Liver (tissue), 9 donors: ENCODE data around the gene CALU. TPM values are rescaled to one million over a fixed set of nuclear protein-coding genes. Genes with fewer than 3 reads are reported as not detected.

Source experiments
- DNase-seq: peaks from one replicate; pipeline ENCODE4 v3.0.0-alpha.2; 2017; ENCODE audit warnings: low spot score
- H3K27ac ChIP-seq, 2 donors: one replicate each; pipeline ENCODE4 v1.7.0; 2013; ENCODE audit warnings: inconsistent platforms in 2 of 2, low read length in 2 of 2, control low read depth in 1 of 2, low read depth in 1 of 2, mild to moderate bottlenecking in 1 of 2
- H3K27me3 ChIP-seq, 4 donors: one replicate each; pipeline versions ENCODE4 v1.6.1 to v1.7.0; 2013; ENCODE audit warnings: low read length in 3 of 4, inconsistent platforms in 1 of 4, mild to moderate bottlenecking in 1 of 4, moderate library complexity in 1 of 4; ENCODE audit not compliant: control insufficient read depth in 4 of 4, insufficient read depth in 4 of 4
- H3K36me3 ChIP-seq, 4 donors: one replicate each; pipeline versions ENCODE4 v1.6.1 to v1.7.0; 2013; ENCODE audit warnings: low read length in 3 of 4, mild to moderate bottlenecking in 3 of 4, low read depth in 1 of 4, moderate library complexity in 1 of 4; ENCODE audit not compliant: control insufficient read depth in 4 of 4, insufficient read depth in 3 of 4
- H3K4me1 ChIP-seq, 4 donors: one replicate each; pipeline versions ENCODE4 v1.6.1 to v1.7.0; 2013; ENCODE audit warnings: low read length in 3 of 4, mild to moderate bottlenecking in 3 of 4, moderate library complexity in 1 of 4; ENCODE audit not compliant: control insufficient read depth in 4 of 4, insufficient read depth in 4 of 4
- H3K4me3 ChIP-seq, 3 donors: one replicate each; pipeline versions ENCODE4 v1.6.1 to v1.7.0; 2013; ENCODE audit warnings: low read length in 3 of 3, control low read depth in 1 of 3, low read depth in 1 of 3, mild to moderate bottlenecking in 1 of 3
- H3K9ac ChIP-seq, 2 donors: one replicate each; pipeline ENCODE4 v1.7.0; 2013; ENCODE audit warnings: low read length in 2 of 2, mild to moderate bottlenecking in 2 of 2, moderate library complexity in 2 of 2, control low read depth in 1 of 2, low read depth in 1 of 2
- H3K9me3 ChIP-seq, 4 donors: one replicate each; pipeline versions ENCODE4 v1.6.1 to v1.7.0; 2013; ENCODE audit warnings: low read length in 3 of 4; ENCODE audit not compliant: control insufficient read depth in 4 of 4
- ATF3 ChIP-seq: IDR thresholded peaks from 2 replicates; pipeline ENCODE4 v1.6.1; 2016; ENCODE audit warnings: antibody characterized with exemption
- CTCF ChIP-seq: fragments of 150-350 bp; IDR thresholded peaks from 2 replicates; pipeline ENCODE4 v1.5.1; 2017; ENCODE audit warnings: improper control_type of control experiment, low read depth, low read length; ENCODE audit not compliant: missing input control
- EGR1 ChIP-seq, 2 donors: IDR thresholded peaks; 2 replicates each; pipeline ENCODE4 v1.6.1; 2016 to 2018; ENCODE audit warnings: antibody characterized with exemption in 2 of 2, low read depth in 2 of 2
- FOXA1 ChIP-seq: IDR thresholded peaks from 2 replicates; pipeline ENCODE4 v1.6.1; 2016; ENCODE audit warnings: antibody characterized with exemption
- FOXA2 ChIP-seq: IDR thresholded peaks from 2 replicates; pipeline ENCODE4 v1.6.1; 2016; ENCODE audit warnings: antibody characterized with exemption
- GABPA ChIP-seq, 2 donors: IDR thresholded peaks in 1 of 2; conservative IDR thresholded peaks in 1 of 2; 2 replicates each; pipeline ENCODE4 v1.6.1; 2016; ENCODE audit warnings: antibody characterized with exemption in 2 of 2, mild to moderate bottlenecking in 1 of 2, moderate library complexity in 1 of 2
- HNF4A ChIP-seq, 2 donors: conservative IDR thresholded peaks; 2 replicates each; pipeline ENCODE4 v1.6.1; 2016; ENCODE audit warnings: antibody characterized with exemption in 2 of 2, mild to moderate bottlenecking in 2 of 2
- HNF4G ChIP-seq: IDR thresholded peaks from 2 replicates; pipeline ENCODE4 v1.6.1; 2016; ENCODE audit warnings: antibody characterized with exemption
- JUND ChIP-seq, 2 donors: IDR thresholded peaks; 2 replicates each; pipeline ENCODE4 v1.6.1; 2016; ENCODE audit warnings: antibody characterized with exemption in 2 of 2
- NR2F2 ChIP-seq: IDR thresholded peaks from 2 replicates; pipeline ENCODE4 v1.6.1; 2016; ENCODE audit warnings: antibody characterized with exemption
- RAD21 ChIP-seq, 2 donors: IDR thresholded peaks; 2 replicates each; pipeline ENCODE4 v1.6.1; 2016; ENCODE audit warnings: antibody characterized with exemption in 2 of 2, mild to moderate bottlenecking in 2 of 2
- REST ChIP-seq: IDR thresholded peaks from 2 replicates; pipeline ENCODE4 v1.6.1; 2016; ENCODE audit warnings: antibody characterized with exemption, mild to moderate bottlenecking
- RXRA ChIP-seq, 2 donors: IDR thresholded peaks; 2 replicates each; pipeline ENCODE4 v1.6.1; 2017 to 2018; ENCODE audit warnings: antibody characterized with exemption in 2 of 2, mild to moderate bottlenecking in 1 of 2
- SP1 ChIP-seq: IDR thresholded peaks from 2 replicates; pipeline ENCODE4 v1.6.1; 2018; ENCODE audit warnings: antibody characterized with exemption, mild to moderate bottlenecking
- TAF1 ChIP-seq: conservative IDR thresholded peaks from 2 replicates; pipeline ENCODE4 v1.6.1; 2016; ENCODE audit warnings: antibody characterized with exemption, mild to moderate bottlenecking
- YY1 ChIP-seq: IDR thresholded peaks from 2 replicates; pipeline ENCODE4 v1.6.1; 2016; ENCODE audit warnings: antibody characterized with exemption, mild to moderate bottlenecking
- WGBS: extraction: QIAGEN DNeasy Blood & Tissue Kit; methylation state at CpG from one replicate; pipeline ENCODE4 v1.1.7; 2013; 5-methylcytosine and 5-hydroxymethylcytosine counted together
- polyA plus RNA-seq, 2 donors: library from polyadenylated mRNA; stranded (reverse) in 1 of 2; unstranded in 1 of 2; fragments of 200-250 nt in 1 of 2; fragments of >200 nt in 1 of 2; fragmentation: Nextera tagmentation in 1 of 2; extraction: Ambion mirVana in 1 of 2; gene quantifications; one replicate each; pipeline versions ENCODE4 v1.2.1 to v1.2.3, GENCODE V29; 2013 to 2015
- total RNA-seq, 2 donors: library from RNA; depleted of rRNA; stranded (reverse); fragments of >200 nt; gene quantifications; one replicate each; pipeline ENCODE4 v1.2.3, GENCODE V29; 2014
- TF ChIP-seq, protein P1 (sequence below): IDR thresholded peaks from 2 replicates; pipeline ENCODE4 v1.6.1; 2016; ENCODE audit warnings: antibody characterized with exemption
- TF ChIP-seq, protein P2 (sequence below): IDR thresholded peaks from 2 replicates; pipeline ENCODE4 v1.6.1; 2016; ENCODE audit warnings: antibody characterized with exemption
- donor health status: healthy.
- donor health status: healthy.
- donor health status: healthy.
- donor health status: healthy.
- donor health status: healthy.

CALU gene
- total and polyA plus RNA-seq, 4 donors: 37.1 to 57.9 (median 42.5) TPM

DNA sequence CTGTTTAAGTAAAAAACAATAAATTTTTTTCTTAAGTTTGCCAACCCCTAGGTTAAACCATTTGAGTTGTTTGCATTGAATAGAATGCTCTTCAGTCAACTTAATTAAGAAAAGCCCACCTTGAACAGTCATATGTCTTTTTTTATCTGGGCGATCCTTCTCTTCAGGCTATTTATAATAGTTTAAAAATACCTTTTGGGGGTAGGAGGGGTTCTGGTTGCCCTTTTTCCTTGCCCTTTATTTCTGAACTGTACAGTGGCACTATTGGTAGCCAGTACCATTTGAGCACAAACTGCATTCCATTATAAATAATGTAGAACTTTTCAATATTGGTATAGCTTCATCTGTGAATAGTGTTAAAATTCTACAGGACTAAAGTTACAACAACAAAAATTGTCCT is 13.1 kb downstream of the CALU start:
- Histone ChIP-seq H3K27ac (no peak overlapping the region), H3K36me3 (peaks cover 5 to 56% (median 44%) of the 10 kb centered on the region in 4 donors), H3K9ac (no peak overlapping the region), H3K4me1 (peaks cover 0 to 4% (median 0%) of the 10 kb centered on the region in 4 donors), H3K9me3 (no peaks in the 10 kb centered on the region), H3K27me3 (no peaks in the 10 kb centered on the region), H3K4me3 (no peak overlapping the region)
- no peak for DNase-seq
- TF ChIP-seq, protein P1, sequence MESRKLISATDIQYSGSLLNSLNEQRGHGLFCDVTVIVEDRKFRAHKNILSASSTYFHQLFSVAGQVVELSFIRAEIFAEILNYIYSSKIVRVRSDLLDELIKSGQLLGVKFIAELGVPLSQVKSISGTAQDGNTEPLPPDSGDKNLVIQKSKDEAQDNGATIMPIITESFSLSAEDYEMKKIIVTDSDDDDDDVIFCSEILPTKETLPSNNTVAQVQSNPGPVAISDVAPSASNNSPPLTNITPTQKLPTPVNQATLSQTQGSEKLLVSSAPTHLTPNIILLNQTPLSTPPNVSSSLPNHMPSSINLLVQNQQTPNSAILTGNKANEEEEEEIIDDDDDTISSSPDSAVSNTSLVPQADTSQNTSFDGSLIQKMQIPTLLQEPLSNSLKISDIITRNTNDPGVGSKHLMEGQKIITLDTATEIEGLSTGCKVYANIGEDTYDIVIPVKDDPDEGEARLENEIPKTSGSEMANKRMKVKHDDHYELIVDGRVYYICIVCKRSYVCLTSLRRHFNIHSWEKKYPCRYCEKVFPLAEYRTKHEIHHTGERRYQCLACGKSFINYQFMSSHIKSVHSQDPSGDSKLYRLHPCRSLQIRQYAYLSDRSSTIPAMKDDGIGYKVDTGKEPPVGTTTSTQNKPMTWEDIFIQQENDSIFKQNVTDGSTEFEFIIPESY: no peak
- TF ChIP-seq ATF3: no peak
- TF ChIP-seq SP1: no peak
- TF ChIP-seq GABPA (IDR thresholded peaks at IDR 0.05 in 1 of 2, conservative IDR thresholded peaks at IDR 0.05 in 1 of 2): no peak
- TF ChIP-seq TAF1: no peak
- no peak for TF ChIP-seq EGR1 (IDR thresholded peaks at IDR 0.05; ENCODE audit: low read depth in 2 of 2)
- no peak for TF ChIP-seq HNF4A (conservative IDR thresholded peaks at IDR 0.05)
- no peak for TF ChIP-seq REST
- TF ChIP-seq NR2F2: no peak
- no peak for TF ChIP-seq RXRA (IDR thresholded peaks at IDR 0.05)
- TF ChIP-seq RAD21 (IDR thresholded peaks at IDR 0.05): no peak
- TF ChIP-seq FOXA1: no peak
- TF ChIP-seq FOXA2: no peak
- TF ChIP-seq, protein P2, sequence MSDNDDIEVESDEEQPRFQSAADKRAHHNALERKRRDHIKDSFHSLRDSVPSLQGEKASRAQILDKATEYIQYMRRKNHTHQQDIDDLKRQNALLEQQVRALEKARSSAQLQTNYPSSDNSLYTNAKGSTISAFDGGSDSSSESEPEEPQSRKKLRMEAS: no peak
- no peak for TF ChIP-seq JUND (IDR thresholded peaks at IDR 0.05)
- TF ChIP-seq CTCF: no peak
- TF ChIP-seq YY1: no peak
- TF ChIP-seq HNF4G: no peak
- 96% methylated on average over 1 of the region's 1 CpG for WGBS
